Spleen (tissue), 11 donors: ENCODE measurements around the gene ARHGEF12. TPM values are rescaled to one million over a fixed set of nuclear protein-coding genes. Genes with fewer than 3 reads are reported as not detected.

ENCODE experiments used
- DNase-seq: peaks from one replicate; pipeline ENCODE4 v3.0.0-alpha.2; 2020
- H3K27ac ChIP-seq, 8 donors: fragments of 200-600 bp; sonication (generic) in 7 of 8; 1 replicate in 4 of 8; 2 replicates in 4 of 8; pipeline versions ENCODE4 v1.5.0 to v1.8.0; 2016 to 2021; ENCODE audit warnings: inconsistent platforms in 4 of 8, mild to moderate bottlenecking in 4 of 8, moderate library complexity in 1 of 8
- H3K27me3 ChIP-seq, 7 donors: fragments of 200-600 bp; sonication (generic) in 6 of 7; replicated peaks in 1 of 7; 1 replicate in 4 of 7; 2 replicates in 3 of 7; pipeline versions ENCODE4 v1.5.0 to v1.8.0; 2016 to 2021; ENCODE audit warnings: inconsistent platforms in 3 of 7, mild to moderate bottlenecking in 1 of 7
- H3K36me3 ChIP-seq, 6 donors: fragments of 200-600 bp; sonication (generic) in 5 of 6; 1 replicate in 4 of 6; 2 replicates in 2 of 6; pipeline versions ENCODE4 v1.5.0 to v1.8.0; 2016 to 2021; ENCODE audit warnings: inconsistent platforms in 2 of 6
- H3K4me1 ChIP-seq, 6 donors: fragments of 200-600 bp; sonication (generic) in 5 of 6; 1 replicate in 3 of 6; 2 replicates in 3 of 6; pipeline versions ENCODE4 v1.5.0 to v1.8.0; 2016 to 2021; ENCODE audit warnings: inconsistent platforms in 3 of 6
- H3K4me3 ChIP-seq, 8 donors: fragments of 200-600 bp; sonication (generic) in 7 of 8; 1 replicate in 4 of 8; 2 replicates in 4 of 8; pipeline versions ENCODE4 v1.5.0 to v1.8.0; 2016 to 2021; ENCODE audit warnings: inconsistent platforms in 4 of 8, mild to moderate bottlenecking in 4 of 8, moderate library complexity in 2 of 8
- H3K9me3 ChIP-seq, 8 donors: fragments of 200-600 bp; sonication (generic) in 7 of 8; 1 replicate in 4 of 8; 2 replicates in 4 of 8; pipeline versions ENCODE4 v1.5.0 to v1.8.0; 2016 to 2021; ENCODE audit warnings: inconsistent platforms in 4 of 8
- CTCF ChIP-seq, 11 experiments: fragments of 200-600 bp in 7 of 11; fragments of 450-650 bp in 4 of 11; sonication (generic) in 4 of 11; IDR thresholded peaks in 8 of 11; conservative IDR thresholded peaks in 3 of 11; 1 replicate in 7 of 11; 2 replicates in 4 of 11; pipeline versions ENCODE4 v1.4.0 to v1.8.0; 2016 to 2021; ENCODE audit warnings: antibody characterized with exemption in 11 of 11, inconsistent platforms in 4 of 11, mild to moderate bottlenecking in 1 of 11
- POLR2A ChIP-seq, 3 donors: fragments of 450-650 bp; IDR thresholded peaks; one replicate each; pipeline ENCODE4 v1.5.1; 2017; ENCODE audit warnings: antibody characterized with exemption in 3 of 3, mild to moderate bottlenecking in 1 of 3
- POLR2AphosphoS5 ChIP-seq, 3 donors: sonication (generic); formaldehyde crosslinking; IDR thresholded peaks; one replicate each; pipeline ENCODE4 v1.5.1; 2017; ENCODE audit warnings: antibody characterized with exemption in 3 of 3
- WGBS, 5 donors: extraction: QIAGEN DNeasy Blood & Tissue Kit in 3 of 5; methylation state at CpG; one replicate each; pipeline versions ENCODE4 v1.1.5 to v1.1.7; 2013 to 2018; 5-methylcytosine and 5-hydroxymethylcytosine counted together
- intact Hi-C: fragments of 100-400 bp; cut with DNase I; formaldehyde crosslinking; loops from one replicate; pipeline ENCODE4 v1.15.0; 2023; ENCODE audit warnings: low total_unique reads
- polyA plus RNA-seq, 3 donors: library from polyadenylated mRNA; stranded (reverse); fragments of 200-250 nt; gene quantifications; one replicate each; pipeline ENCODE4 v1.2.1, GENCODE V29; 2013
- total RNA-seq, 7 donors: library from RNA; depleted of rRNA in 3 of 7; stranded (reverse); fragments of >200 nt in 3 of 7; fragmentation: NEBNext Ultra II Directional in 4 of 7; extraction: Animal tissue kit (Norgen Biotek cat#: 25700) in 4 of 7; gene quantifications; one replicate each; pipeline versions ENCODE4 v1.1.0 to v1.2.1, GENCODE V29; 2016 to 2021
- donor health status: healthy with polysubstance abuse.
- donor health status: DM: no; HTN: no; CAD: no; lungs with moderate emphysema.
- donor health status: DM: no; HTN: no; CAD: no.
- donor health status: Bipolar disorder and iron deficiency.
- donor health status: healthy.
- donor health status: DM: no; HTN: no; CAD: no.
- donor health status: DM: yes; HTN: yes; CAD: no.

ARHGEF12 gene
- total and polyA plus RNA-seq, 10 donors, result 5.6 to 122 (median 88.6) TPM

- WGBS, 5 donors, result 1 to 3% (median 1%) methylated on average over 24 to 56 of the region's 56 CpGs
- H3K27me3 ChIP-seq, result peaks cover 0 to 86% (median 0%) of the 10 kb centered on the region in 7 donors
- H3K4me1 ChIP-seq, result peaks cover 0 to 74% (median 46%) of the 10 kb centered on the region in 6 donors
- peak overlapping the region; percentile 81 to 95 (median 91) for H3K27ac ChIP-seq
- DNase-seq, result peak; percentile 78
- H3K4me3 ChIP-seq, result peak overlapping the region; percentile 73 to 94 (median 86)
- intact Hi-C loops, result loop anchor here (10.0 kb wide), 1 partner anchor 348 kb away; no protein-coding TSS in a partner anchor
- TF ChIP-seq POLR2A (IDR thresholded peaks at IDR 0.05) (no peak), POLR2AphosphoS5 (IDR thresholded peaks at IDR 0.05) (no peak), CTCF (IDR thresholded peaks at IDR 0.05 in 8 of 11, conservative IDR thresholded peaks at IDR 0.05 in 3 of 11) (no peak)
- H3K36me3 ChIP-seq, result no peaks in the 10 kb centered on the region
- H3K9me3 ChIP-seq, result no peaks in the 10 kb centered on the region
These were observed 585 bp downstream of the ARHGEF12 start for GRCh38 chr11:120336641-120337354.

GRCh38 chr11:120337355-120338106, 1.3 kb downstream of the ARHGEF12 start:
- H3K27me3 ChIP-seq, result peaks cover 0 to 87% (median 6%) of the 10 kb centered on the region in 7 donors
- peaks cover 0 to 3% (median 0%) of the 10 kb centered on the region in 8 donors for H3K9me3 ChIP-seq
- intact Hi-C loops, result loop anchor here (10.0 kb wide), 1 partner anchor 347 kb away; no protein-coding TSS in a partner anchor
- no peaks in the 10 kb centered on the region for H3K36me3 ChIP-seq
- H3K27ac ChIP-seq, result peak overlapping the region; percentile 81 to 95 (median 91)
- peak overlapping the region; percentile 73 to 94 (median 86) for H3K4me3 ChIP-seq
- DNase-seq, result no peak
- H3K4me1 ChIP-seq, result peaks cover 0 to 81% (median 50%) of the 10 kb centered on the region in 6 donors
- no peak for TF ChIP-seq POLR2AphosphoS5 (IDR thresholded peaks at IDR 0.05)
- TF ChIP-seq POLR2A (IDR thresholded peaks at IDR 0.05), result no peak
- no peak for TF ChIP-seq CTCF (IDR thresholded peaks at IDR 0.05 in 8 of 11, conservative IDR thresholded peaks at IDR 0.05 in 3 of 11)
- WGBS, 5 donors, result 22 to 30% (median 27%) methylated on average over 18 of the region's 18 CpGs

- peaks cover 0 to 85% (median 57%) of the 10 kb centered on the region in 6 donors for H3K4me1 ChIP-seq
- peak overlapping the region; percentile 73 to 94 (median 86) for H3K4me3 ChIP-seq
- no peak for DNase-seq
These were observed 2.1 kb downstream of the ARHGEF12 start for GRCh38 chr11:120338107-120338933.

More at GRCh38 chr11:120338107-120338933, 2.1 kb downstream of the ARHGEF12 start:
- peaks cover 0 to 87% (median 9%) of the 10 kb centered on the region in 7 donors for H3K27me3 ChIP-seq
- 45 to 71% (median 62%) methylated on average over 7 of the region's 7 CpGs for WGBS, 5 donors
- H3K27ac ChIP-seq, result peak overlapping the region in 7 of 8 donors; percentile 87 to 95 (median 91)
- no peak for TF ChIP-seq POLR2AphosphoS5 (IDR thresholded peaks at IDR 0.05)
- no peak for TF ChIP-seq CTCF (IDR thresholded peaks at IDR 0.05 in 8 of 11, conservative IDR thresholded peaks at IDR 0.05 in 3 of 11)
- no peak for TF ChIP-seq POLR2A (IDR thresholded peaks at IDR 0.05)
- peaks cover 0 to 5% (median 0%) of the 10 kb centered on the region in 8 donors for H3K9me3 ChIP-seq
- intact Hi-C loops, result loop anchor here (10.0 kb wide), 1 partner anchor 346 kb away; no protein-coding TSS in a partner anchor
- no peaks in the 10 kb centered on the region for H3K36me3 ChIP-seq
